HG03108 (cell line): ENCODE measurements around the gene RPL36.
"Not testable (repeated sequence)": the region's sequence is repeated elsewhere in the genome, so short reads cannot be mapped to it uniquely, and the experiment has no call there.

ENCODE experiments used
- ATAC-seq: cut with Tn5 transposase; IDR thresholded peaks from one replicate; pipeline ENCODE4 v1.9.1; 2021; ENCODE audit warnings: moderate library complexity; ENCODE audit not compliant: unreplicated experiment

Gene RPL36

DNA sequence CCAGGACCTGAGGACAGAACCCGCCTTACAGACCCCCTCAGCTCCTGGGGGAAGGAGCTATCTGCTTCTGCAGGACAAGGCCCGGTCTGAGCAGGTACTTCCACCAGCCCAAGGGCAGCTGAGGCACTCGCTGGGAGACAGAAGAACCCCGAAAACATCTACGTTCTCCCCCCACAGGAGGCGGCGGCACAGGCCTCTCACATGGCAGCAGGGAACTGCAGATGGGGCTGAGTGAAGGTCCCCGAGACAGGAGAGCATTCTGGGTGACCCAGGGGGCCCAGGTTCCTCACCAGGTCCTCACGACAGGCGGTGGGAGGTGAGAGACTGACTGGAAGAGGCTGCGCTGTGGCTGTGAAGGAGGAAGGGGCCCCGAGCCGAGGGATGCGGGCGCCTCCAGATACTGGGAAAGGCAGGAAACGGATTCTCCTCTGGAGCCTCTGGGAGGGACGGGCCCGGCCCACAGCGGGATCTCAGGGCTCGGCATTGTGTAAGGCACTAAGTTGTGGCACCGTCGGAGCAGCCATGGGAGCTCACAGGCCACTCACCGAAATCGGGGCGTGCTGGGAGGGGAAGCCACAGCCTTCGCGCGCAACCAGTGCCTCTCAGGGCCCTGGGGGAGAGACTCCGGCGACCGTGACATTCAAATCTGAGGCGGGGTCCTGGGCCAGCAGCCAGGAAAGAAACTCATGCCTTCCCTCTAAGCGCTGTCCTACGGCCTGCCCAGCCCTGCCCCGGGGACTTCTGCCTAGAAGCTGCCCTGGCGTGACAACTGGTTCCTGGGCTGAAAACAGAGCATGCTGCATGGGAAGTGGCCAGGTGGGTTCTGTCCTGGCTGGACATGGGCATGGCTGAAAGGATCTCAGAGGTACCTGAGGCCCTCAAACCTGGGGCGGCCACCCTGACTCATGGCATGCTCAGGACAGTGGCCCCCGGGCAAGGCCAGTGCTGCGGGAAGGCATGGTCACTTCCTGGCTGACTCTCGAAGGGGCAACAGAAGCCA lies 14.0 kb downstream of the RPL36 start:
- no peak for ATAC-seq

DNA sequence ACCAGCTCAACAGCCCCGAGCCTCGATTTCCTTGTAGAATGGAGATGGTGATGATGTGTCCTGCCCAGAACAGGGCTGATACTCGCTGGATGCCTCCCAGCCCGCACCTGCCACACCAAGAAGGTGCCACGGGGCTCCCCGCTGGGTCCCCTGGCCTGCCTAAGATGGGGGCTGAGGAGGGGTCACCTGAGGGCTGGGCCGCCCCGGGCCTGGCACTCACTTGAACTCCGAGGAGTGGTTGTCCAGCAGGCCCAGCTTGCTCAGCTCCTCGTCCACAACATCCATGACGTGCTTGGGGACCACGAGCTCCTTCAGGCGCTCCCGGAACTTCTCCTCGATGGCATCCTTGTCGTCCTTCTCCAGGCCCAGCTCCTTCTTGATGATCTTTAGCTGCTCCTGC lies 15.5 kb downstream of the RPL36 start:
- no peak for ATAC-seq

DNA sequence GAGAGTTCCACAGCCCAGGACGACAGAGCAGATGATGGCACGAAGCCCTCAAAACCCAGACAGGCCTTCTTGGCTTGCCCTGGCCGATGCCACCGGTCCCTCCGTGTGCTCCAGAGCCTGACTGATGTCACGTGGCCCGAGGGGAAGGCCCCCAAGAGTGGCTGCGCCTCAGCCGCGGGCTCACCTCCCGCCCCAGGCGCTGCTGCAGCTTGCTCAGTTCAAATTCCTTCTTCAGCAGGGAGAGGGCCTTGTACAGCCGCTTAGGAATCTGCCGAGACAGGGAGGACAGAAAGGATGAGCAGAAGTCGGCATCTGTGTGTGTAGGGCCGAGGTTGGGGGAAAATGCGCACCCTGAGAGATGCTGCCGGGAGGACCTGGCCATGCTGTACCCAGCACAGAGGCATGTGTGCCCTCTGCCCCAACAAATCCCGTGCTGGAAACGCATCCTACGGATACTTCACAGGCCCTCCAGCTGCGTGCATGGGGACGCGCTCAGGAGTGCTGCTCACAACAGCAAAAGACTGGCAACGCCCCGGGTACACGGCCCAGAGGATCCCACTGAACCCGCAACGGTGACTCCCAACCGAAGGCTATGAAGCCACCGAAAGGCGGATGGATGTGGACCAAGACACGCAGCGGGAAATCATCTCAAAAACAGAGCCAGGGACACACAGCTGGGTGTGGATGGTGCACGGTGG lies 16.9 kb downstream of the RPL36 start:
- no peak for ATAC-seq

DNA sequence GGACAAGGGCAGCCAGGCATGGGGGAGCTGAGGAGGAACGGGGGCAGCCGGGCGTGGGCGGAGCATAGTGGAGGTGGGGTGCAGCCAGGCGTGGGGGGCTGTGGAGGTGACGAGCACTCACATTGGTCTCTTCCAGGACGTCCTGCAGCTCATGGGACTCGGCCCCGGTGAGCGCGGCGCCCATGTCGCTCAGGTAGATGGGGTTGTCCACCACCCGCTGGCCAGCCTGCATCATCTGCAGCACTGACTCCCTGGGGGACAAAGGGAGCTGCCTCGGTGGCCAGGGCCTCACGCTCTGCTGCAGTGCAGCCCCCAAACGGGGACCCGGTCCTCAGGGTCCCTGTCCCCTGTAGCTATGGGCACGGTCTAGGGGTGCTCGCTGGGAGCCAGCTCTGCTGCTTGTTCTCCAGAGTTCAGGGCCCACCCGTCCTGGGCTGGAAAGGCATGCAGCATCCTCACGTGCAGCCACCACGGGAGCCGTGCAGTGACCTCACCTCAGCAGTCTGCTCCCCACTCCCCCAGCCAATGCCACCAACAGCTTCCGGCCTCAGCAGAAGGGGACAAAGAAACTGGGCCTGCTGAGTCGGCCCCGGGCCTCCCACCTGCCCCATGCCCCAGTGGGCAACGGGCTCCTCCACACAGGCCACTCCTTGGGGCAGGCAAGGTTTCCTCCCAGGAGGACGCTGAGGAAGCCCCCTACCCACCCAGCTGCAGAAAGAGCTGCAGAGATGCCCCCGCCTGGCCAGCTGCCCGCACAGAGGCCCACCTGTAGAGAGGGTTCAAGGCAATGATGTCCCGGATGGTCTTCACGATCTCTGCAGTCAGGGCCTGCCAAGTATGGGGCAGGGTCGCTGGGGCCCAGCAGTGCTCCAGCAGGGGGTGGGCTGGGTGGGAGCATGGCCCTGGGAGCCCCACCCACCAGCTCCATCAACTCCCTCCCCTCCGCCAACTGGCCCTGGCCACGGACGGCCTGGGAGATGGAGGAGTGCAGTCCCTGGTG lies 17.8 kb downstream of the RPL36 start:
- ATAC-seq, result no peak

DNA sequence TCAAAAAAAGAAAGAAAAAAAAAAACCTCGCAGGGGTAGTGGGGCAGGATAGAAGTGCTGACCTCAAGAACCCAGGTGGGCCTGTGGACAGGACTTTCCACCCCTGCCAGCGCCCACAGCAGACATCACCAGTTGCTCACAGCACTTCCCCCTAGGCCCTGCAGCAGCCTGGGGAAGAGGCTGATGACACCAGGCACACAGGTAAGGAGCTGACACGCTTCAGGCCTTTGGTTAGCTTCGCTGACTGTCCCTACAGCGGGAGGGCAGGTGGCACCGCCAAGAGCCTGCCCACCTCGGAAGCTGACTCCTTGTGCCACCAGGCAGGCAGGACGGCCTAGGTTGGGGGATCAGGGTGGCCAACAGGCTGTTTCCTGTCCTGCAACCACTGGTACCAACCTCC lies 20.9 kb downstream of the RPL36 start:
- ATAC-seq, result no peak

DNA sequence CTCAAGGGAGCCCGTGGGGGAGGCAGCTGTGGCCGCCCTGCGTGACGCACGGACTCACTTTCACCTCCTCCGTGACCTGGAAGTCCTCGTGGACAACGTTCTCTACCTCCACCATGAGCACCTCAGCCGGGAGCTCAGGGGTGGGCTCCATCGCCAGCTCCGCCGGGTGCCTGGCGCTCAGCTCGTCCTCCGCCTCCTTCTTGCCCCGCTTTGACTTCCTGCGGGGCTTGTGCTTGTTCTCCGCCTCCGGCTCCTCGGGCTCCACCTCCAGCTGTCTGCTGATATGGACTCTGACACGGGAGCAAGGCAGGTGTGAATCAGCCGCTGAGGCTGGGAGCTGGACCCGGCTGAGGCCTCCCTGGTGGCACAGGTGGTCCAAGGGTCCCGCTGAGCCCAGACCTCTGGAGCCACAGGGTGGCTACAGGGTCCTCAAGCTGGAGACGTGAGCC lies 21.6 kb downstream of the RPL36 start:
- no peak for ATAC-seq

DNA sequence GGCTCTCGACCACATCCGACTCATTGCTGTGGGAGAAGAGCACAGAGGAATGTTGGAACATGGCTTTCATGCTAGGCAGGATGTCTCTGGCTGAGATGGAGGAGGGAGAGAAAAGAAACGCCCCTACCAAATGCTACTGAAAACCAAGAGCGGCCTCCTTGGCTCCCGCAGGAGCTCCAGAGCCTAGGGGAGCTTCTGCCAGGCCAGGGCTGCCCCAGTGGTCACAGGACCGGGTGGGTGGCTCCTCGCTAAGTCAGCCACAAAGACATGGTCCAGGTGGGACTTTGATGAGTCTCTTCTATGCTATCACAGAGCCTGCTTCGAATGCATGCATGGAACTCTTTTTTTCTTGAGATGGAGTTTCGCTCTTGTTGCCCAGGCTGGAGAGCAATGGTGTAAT lies 23.1 kb downstream of the RPL36 start:
- ATAC-seq, result no peak

DNA sequence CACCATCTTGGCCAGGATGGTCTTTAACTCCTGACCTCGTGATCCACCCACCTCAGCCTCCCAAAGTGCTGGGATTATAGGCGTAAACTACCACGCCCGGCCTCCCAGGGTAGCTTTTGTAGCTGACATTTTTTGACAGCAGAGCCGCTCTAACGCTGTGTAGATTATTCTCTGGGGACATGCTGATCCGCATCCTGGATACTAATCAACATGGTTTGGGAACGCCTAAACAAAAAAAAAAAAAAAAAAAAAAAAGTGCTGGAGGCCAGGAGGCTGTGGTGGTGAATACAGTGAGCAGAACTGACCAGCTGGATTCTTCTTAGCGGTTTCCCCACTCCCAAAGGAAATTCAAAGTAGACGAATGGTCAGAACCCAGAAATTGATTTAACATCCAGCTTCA lies 24.7 kb downstream of the RPL36 start:
- no peak for ATAC-seq

DNA sequence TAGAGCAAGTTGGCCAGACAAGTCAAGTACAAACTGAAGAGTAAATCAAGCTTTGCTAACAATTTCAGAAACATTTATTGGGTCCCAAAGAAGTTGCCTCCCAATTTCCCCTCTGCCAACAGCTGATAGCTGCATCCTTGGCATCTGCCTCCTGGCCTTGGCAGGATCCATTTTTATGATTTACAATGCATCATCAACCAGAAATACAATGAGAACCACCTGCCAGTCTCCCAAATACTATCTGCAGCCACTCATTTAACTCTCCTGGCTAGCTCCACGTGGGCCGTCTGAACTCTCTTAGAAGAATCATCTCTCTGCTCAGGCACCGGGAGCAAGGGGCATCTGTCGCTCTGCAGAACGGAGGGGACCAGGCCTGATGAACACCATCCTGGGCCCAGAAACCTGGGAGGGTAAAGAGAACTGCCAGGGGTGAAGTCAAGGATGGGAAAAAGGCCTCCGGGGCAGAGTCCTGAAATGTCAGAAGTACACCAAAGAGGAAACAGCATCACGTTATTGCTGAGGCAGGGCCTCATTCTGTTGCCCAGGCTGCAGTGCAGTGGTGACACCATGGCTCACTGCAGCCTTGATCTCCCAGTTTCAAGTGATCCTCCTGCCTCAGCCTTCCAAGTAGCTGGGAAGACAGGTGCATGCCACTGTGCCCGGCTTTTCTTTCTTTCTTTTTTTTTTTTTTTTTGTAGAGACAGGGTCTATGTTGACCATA lies 27.3 kb downstream of the RPL36 start:
- no peak for ATAC-seq

DNA sequence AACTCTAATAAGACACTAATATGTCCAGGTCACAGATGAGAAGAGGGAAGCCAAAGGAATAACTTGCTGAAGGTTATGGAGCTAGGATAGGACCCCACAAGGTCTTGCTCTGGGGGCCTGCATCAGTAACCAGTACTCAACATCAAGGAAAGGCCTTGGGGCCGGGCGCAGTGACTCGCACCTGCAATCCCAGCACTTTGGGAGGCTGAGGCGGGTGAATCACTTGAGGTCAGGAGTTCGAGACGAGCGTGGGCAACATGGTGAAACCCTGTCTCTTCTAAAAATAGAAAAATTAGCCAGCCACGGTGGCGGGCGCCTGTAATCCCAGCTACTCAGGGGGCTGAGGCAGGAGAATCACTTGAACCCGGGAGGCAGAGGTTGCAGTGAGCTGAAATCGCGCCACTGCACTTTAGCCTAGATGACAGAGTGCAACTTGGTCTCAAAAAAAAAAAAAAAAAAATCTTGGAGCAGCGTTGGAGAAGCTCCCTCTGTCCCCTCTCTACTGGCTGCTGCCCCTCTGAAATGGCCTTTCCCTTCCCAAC lies 28.0 kb downstream of the RPL36 start:
- no peak for ATAC-seq

DNA sequence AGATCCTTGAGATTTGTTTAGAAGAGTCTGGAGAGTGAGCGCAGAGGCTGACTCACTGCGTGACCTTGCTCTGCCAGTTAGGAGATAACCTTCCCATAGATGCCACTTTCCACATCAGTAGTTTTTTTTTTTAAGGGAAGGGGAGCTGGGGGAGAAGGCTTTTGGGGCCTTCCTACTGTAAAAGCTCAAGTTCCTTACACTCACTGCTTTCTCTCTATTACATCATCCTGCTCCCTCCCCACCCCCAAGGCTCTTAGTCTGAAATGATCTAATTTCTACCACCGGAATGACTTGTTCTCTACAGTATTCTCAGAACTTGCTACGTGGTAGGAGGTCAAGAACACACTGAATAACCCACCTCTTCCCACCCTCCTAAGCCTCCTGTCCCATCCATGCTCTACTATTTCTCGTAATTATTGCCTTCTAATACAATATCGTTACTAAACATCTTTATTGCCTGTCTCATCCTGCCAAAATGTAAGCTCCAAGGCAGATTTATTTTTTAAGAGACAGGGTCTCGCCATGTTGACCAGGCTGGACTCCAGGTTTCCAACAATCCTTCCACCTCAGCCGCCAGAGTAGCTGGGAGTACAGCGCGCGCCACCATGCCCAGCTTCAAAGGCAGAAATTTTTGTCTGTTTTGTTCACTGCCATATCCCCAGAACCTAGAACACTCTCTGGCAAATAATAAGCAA lies 28.6 kb downstream of the RPL36 start:
- no peak for ATAC-seq

DNA sequence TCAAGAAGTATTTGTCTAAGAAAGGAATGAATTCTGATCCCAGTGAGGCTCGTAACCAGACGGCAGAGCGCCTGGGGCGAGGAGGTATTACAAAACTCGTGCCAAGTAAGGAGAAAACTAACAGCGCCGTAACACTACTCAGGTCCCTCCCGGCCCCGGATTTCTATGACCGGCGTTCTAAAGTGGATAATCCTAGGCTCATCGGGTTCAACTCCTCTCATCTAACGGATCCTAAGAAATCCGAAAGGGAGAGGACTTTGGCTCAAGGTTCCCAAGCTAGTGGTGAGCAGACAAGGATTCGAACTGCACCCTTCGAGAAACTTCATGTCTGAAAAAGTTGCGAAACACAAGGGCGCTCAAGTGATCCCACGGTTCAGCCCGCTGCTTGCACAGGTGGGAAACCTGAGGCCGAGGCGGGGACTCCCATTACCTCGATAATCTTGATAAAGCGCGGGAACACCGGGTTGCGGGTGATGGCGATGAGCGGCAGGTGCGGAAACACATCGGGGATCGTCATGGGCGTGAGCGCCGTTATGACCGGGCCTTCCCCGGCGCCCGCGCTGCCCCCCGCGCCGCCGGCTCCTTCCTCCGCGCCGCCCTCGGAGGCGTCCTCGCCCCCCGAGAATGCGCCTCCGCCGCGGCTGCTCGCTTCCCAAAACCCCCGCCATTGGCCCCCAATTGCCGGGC lies 29.3 kb downstream of the RPL36 start:
- peak; percentile 10 for ATAC-seq

DNA sequence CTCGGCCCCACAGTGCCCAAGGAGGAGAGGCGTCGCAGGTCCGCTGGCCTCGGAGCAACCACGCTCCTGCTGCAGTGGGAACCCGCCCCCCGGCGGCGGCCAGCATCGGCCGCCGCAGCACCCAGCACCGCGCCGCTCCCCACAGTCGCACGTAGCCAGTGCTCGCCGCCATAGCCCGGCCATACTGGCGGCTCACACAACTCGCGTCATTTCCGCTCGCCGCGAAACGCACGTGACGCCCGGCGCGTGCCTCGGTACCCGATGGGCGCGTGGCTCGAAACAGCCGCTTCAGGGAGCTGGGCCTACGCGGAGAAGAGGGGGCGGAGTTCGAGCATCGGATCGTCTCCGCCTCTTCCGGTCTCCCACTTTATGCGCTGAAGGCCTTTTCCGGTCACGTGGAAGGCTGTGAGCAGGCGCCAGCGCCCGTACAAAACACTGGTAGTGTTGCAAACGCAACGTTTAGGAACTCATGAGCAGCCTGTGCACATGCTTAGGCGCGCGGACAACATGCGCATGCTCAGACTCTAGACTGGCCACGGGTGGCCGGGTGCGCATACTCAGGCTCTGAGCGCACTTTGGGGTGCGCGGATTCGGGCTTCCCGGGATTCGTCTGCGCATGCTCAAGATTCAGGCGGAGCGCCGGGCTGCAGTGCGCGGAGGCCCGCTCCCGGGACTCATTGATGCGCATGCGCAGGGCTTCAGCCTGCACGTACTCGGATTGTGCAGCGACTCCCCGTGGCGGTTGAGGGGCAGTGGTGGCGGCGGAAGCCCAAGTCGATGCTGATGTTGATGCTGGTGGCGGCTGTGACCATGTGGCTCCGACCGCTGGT lies 30.1 kb downstream of the RPL36 start, which contains the start of the genes CATSPERD and LONP1:
CATSPERD (plus strand) TSS at position 677 of the 830 bp plus-strand sequence; CDS start at position 778, 101 bp downstream.
LONP1 (minus strand) TSS at position 186 of the 830 bp plus-strand sequence; CDS start at position 172, 14 bp downstream.
- ATAC-seq, result peak; percentile 81

DNA sequence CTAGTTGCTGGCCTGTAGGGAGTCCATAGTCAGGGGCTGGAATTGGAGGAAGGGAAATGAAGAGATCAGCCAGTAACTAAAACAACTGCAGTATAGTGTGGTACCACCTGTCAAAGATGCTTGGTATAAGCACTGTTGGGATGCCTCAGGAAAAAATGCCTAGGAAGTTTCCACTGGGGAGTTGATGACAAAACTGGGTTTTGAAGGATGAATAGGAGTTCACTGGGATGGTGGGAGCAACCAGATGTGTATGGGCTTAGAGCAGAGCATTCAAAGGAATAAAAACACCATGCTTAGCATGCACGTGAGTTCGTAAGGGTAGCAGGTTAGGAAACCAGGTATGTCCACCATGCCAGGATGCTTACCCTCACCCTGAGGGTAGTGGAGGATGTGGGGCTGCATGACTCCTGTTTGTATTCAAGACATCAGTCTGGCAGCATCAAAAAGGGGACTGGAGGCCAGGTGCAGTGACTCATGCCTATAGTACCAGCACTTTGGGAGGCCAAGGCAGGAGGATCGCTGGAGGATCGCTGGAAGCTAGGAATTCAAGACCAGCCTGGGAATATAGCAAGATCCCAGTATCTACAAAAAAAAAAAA lies 37.5 kb downstream of the RPL36 start:
- no peak for ATAC-seq

DNA sequence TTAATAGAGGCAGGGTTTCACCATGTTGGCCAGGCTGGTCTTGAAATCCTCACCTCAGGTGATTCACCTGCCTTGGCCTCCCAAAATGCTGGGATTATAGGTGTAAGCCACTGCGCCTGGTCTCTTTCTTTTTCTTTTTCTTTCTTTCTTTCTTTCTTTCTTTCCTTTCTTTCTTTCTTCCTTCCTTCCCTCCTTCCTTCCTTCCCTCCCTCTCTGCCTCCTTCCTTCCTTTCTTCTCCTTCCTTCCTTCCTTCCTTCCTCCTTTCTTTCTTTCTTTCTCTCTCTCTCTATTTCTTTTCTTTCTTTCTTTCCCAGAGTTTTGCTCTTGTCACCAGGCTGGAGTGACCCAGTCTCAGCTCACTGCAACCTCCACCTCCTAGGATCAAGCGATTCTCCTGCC lies 43.1 kb downstream of the RPL36 start:
- not testable (repeated sequence) for ATAC-seq

DNA sequence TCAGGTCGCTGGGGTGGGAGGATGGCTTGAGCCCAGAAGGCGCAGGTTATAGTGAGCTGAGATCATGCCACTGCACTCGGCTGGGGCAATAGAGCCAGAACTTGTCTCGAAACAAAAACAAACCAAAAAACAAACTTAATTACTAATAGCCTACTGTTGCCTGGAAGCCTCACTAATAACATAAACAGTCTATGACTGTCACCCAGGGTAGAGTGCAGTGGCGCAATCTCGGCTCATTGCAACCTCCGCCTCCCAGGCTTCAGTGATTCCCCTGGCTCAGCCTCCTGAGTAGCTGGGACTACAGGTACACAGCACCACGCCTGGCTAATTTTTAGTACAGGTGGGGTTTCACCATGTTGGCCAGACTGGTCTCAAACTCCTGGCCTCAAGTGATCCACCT lies 48.3 kb downstream of the RPL36 start:
- ATAC-seq, result no peak
